HG02973 (cell line): ENCODE measurements around the gene MMP14.
"Not testable (repeated sequence)": the region's sequence is repeated elsewhere in the genome, so short reads cannot be mapped to it uniquely, and the experiment has no call there.

ENCODE experiments used
- ATAC-seq: cut with Tn5 transposase; IDR thresholded peaks from one replicate; pipeline ENCODE4 v1.9.1; 2021; ENCODE audit warnings: moderate library complexity; ENCODE audit not compliant: unreplicated experiment

The MMP14 gene

GRCh38 chr14:22856428-22856827 lies 20.0 kb downstream of the MMP14 start:
- ATAC-seq, result no peak

- ATAC-seq, result not testable (repeated sequence)
Measured at GRCh38 chr14:22860377-22860776, 24.0 kb downstream of the MMP14 start.

- ATAC-seq, result no peak
Measured at GRCh38 chr14:22861651-22862050, 25.3 kb downstream of the MMP14 start.

- ATAC-seq, result no peak
Measured at GRCh38 chr14:22864979-22865378, 28.6 kb downstream of the MMP14 start.

GRCh38 chr14:22865424-22866405 lies 29.3 kb downstream of the MMP14 start:
- no peak for ATAC-seq

GRCh38 chr14:22866874-22867273 lies 30.5 kb downstream of the MMP14 start:
- no peak for ATAC-seq

- peak; percentile 41 for ATAC-seq
Measured at GRCh38 chr14:22870811-22871223, 34.4 kb downstream of the MMP14 start.

GRCh38 chr14:22871224-22872032 lies 35.0 kb downstream of the MMP14 start, which contains the start of gene LRP10:
LRP10 (plus strand) TSS chr14:22871740; CDS start chr14:22872304, 564 bp downstream.
- peak; percentile 64 for ATAC-seq

GRCh38 chr14:22872033-22872832 lies 35.8 kb downstream of the MMP14 start:
- no peak for ATAC-seq

- no peak for ATAC-seq
Measured at GRCh38 chr14:22872833-22873520, 36.6 kb downstream of the MMP14 start.

GRCh38 chr14:22875003-22875747 lies 38.8 kb downstream of the MMP14 start:
- no peak for ATAC-seq

GRCh38 chr14:22875748-22876319 lies 39.4 kb downstream of the MMP14 start:
- ATAC-seq, result no peak

- no peak for ATAC-seq
Measured at GRCh38 chr14:22877000-22877501, 40.7 kb downstream of the MMP14 start.

- no peak for ATAC-seq
Measured at GRCh38 chr14:22878271-22879246, 42.2 kb downstream of the MMP14 start.

- ATAC-seq, result no peak
Measured at GRCh38 chr14:22882064-22882463, 45.7 kb downstream of the MMP14 start.

- no peak for ATAC-seq
Measured at GRCh38 chr14:22882529-22883172, 46.3 kb downstream of the MMP14 start.
